Inferior parietal cortex (tissue), 1 donor: ENCODE measurements around the gene FAM193B.

Experiments
- DNase-seq: peaks from one replicate; pipeline ENCODE4 v3.0.0-alpha.2; 2016; ENCODE audit errors: extremely low spot score

Gene FAM193B

GRCh38 chr5:177554474-177555111 is at the start of gene FAM193B:
FAM193B (minus strand) TSS chr5:177554563; CDS start chr5:177554458, 105 bp downstream.
- peak; percentile 92 for DNase-seq

- no peak for DNase-seq
Observed at GRCh38 chr5:177604116-177604521, 49.8 kb upstream of the FAM193B start.

GRCh38 chr5:177603631-177604030 is 49.3 kb upstream of the FAM193B start:
- no peak for DNase-seq

GRCh38 chr5:177602458-177602830 is 48.1 kb upstream of the FAM193B start:
- DNase-seq = no peak

GRCh38 chr5:177601577-177602457 is 47.5 kb upstream of the FAM193B start:
- no peak for DNase-seq

GRCh38 chr5:177601126-177601525 is 46.8 kb upstream of the FAM193B start:
- no peak for DNase-seq

GRCh38 chr5:177600508-177601018 is 46.2 kb upstream of the FAM193B start:
- peak; percentile 17 for DNase-seq

- DNase-seq = peak; percentile 67
Observed at GRCh38 chr5:177599731-177600507, 45.6 kb upstream of the FAM193B start, which contains the start of gene B4GALT7. B4GALT7 (plus strand) TSS chr5:177600132; CDS start chr5:177600211, 79 bp downstream.

- no peak for DNase-seq
Observed at GRCh38 chr5:177598477-177598876, 44.1 kb upstream of the FAM193B start.

GRCh38 chr5:177596775-177597238 is 42.4 kb upstream of the FAM193B start:
- DNase-seq = no peak

GRCh38 chr5:177595991-177596774 is 41.8 kb upstream of the FAM193B start:
- no peak for DNase-seq

GRCh38 chr5:177595026-177595585 is 40.7 kb upstream of the FAM193B start:
- DNase-seq = no peak

GRCh38 chr5:177594071-177594470 is 39.7 kb upstream of the FAM193B start:
- no peak for DNase-seq

GRCh38 chr5:177593511-177593910 is 39.1 kb upstream of the FAM193B start:
- no peak for DNase-seq

GRCh38 chr5:177592905-177593304 is 38.5 kb upstream of the FAM193B start:
- DNase-seq = no peak

- DNase-seq = peak; percentile 69
Observed at GRCh38 chr5:177592010-177592834, 37.9 kb upstream of the FAM193B start, which contains the start of gene TMED9. TMED9 (plus strand) TSS chr5:177592203; CDS start chr5:177592215, 12 bp downstream.

GRCh38 chr5:177591690-177592009 is 37.3 kb upstream of the FAM193B start:
- DNase-seq = no peak

- DNase-seq = no peak
Observed at GRCh38 chr5:177590406-177590805, 36.0 kb upstream of the FAM193B start.

- no peak for DNase-seq
Observed at GRCh38 chr5:177588413-177588909, 34.1 kb upstream of the FAM193B start.

- no peak for DNase-seq
Observed at GRCh38 chr5:177578316-177578715, 24.0 kb upstream of the FAM193B start.
